GM12864 (cell line): ENCODE measurements around the gene DENND5A.
"Not testable (repeated sequence)": the region's sequence is repeated elsewhere in the genome, so short reads cannot be mapped to it uniquely, and the experiment has no call there.

Experiments used
- DNase-seq: peaks from one replicate; pipeline ENCODE4 v3.0.0-alpha.2; 2011; ENCODE audit warnings: low read depth
- H3K4me3 ChIP-seq: 2 replicates; pipeline ENCODE4 v1.5.1; 2011; ENCODE audit warnings: mild to moderate bottlenecking, low read depth, low read length, control low read depth
- CTCF ChIP-seq: IDR thresholded peaks from 2 replicates; pipeline ENCODE4 v1.5.1; 2011; ENCODE audit warnings: low read depth, mild to moderate bottlenecking, moderate library complexity, low read length, control low read depth, inconsistent platforms; ENCODE audit errors: missing control alignments

The DENND5A gene

GRCh38 chr11:9118277-9118676 lies 146.9 kb downstream of the DENND5A start:
- no peak for TF ChIP-seq CTCF
- DNase-seq, result no peak
- H3K4me3 ChIP-seq, result no peak overlapping the region

- TF ChIP-seq CTCF, result no peak
- no peak for DNase-seq
- H3K4me3 ChIP-seq, result no peak overlapping the region
These were observed 153.1 kb downstream of the DENND5A start for GRCh38 chr11:9112075-9112474.

- DNase-seq, result no peak
- H3K4me3 ChIP-seq, result no peak overlapping the region
- no peak for TF ChIP-seq CTCF
These were observed 155.1 kb downstream of the DENND5A start for GRCh38 chr11:9109858-9110731.

- TF ChIP-seq CTCF, result no peak
- no peak for DNase-seq
- H3K4me3 ChIP-seq, result no peak overlapping the region
These were observed 160.6 kb downstream of the DENND5A start for GRCh38 chr11:9104580-9104979.

GRCh38 chr11:9103542-9104276 lies 161.4 kb downstream of the DENND5A start:
- TF ChIP-seq CTCF, result no peak
- no peak overlapping the region for H3K4me3 ChIP-seq

GRCh38 chr11:9099617-9100016 lies 165.5 kb downstream of the DENND5A start:
- TF ChIP-seq CTCF, result no peak
- DNase-seq, result no peak
- H3K4me3 ChIP-seq, result no peak overlapping the region

More at GRCh38 chr11:9103542-9104276, 161.4 kb downstream of the DENND5A start:
- DNase-seq, result no peak

GRCh38 chr11:9098455-9098854 lies 166.7 kb downstream of the DENND5A start:
- DNase-seq, result not testable (repeated sequence)

GRCh38 chr11:9097186-9097943 lies 167.8 kb downstream of the DENND5A start:
- not testable (repeated sequence) for H3K4me3 ChIP-seq, DNase-seq

More at GRCh38 chr11:9098455-9098854, 166.7 kb downstream of the DENND5A start:
- not testable (repeated sequence) for H3K4me3 ChIP-seq
